ENCODE data around the gene LCN10.
"Not testable (repeated sequence)": the region's sequence is repeated elsewhere in the genome, so short reads cannot be mapped to it uniquely, and the experiment has no call there.

Gene LCN10

DNA sequence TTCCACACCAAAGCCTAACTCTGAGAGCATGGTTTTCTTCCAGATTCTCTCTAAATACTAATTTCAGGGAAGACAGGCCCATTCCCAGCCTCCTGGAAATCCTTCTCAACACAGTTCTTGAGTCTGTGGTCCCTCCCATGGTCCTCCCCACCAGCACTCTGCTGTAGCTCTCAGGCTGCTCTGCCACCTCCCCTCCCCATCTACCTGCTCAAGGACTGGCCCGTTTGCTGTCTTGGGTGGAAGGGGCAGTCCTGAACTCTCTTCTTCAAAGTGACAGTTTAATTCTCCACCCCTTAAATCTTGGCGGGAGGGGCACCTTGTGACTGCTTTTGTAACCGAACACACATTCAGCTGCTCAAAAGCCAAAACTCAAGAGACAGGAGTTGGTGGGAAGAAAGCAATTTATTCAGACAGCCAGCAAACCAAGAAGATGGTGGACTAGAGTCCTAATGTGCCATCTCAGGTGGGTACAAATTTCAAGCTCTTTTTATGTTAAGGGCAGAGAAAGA lies 29.2 kb upstream of the LCN10 start:
- DNase-seq (no peak), ATAC-seq (no peak)

DNA sequence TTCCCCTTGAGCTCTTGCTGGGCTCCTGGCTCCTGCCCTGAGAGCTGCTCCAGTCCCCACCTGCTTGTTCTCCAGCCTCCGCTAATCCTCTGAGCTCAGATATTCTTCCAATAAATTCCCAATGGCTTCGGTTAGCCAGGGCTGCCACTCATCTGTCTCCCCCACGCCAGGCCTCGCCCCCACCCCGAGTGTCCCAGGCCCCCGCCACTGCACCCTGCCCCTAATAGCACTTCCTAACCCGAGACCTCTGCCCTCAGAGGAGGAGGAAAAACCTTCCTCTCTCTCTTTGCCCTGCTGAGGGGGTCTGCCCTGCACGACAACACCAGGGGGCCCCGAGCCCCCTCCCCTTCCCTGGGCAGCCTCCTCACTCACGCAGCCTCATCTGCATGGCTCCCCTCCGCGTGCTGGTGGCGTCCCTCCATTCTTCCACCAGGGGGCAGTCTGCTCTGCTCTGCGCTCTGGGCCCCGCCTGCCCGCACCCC lies 27.0 kb upstream of the LCN10 start:
- ATAC-seq (no peak), DNase-seq (peak; percentile 73)

DNA sequence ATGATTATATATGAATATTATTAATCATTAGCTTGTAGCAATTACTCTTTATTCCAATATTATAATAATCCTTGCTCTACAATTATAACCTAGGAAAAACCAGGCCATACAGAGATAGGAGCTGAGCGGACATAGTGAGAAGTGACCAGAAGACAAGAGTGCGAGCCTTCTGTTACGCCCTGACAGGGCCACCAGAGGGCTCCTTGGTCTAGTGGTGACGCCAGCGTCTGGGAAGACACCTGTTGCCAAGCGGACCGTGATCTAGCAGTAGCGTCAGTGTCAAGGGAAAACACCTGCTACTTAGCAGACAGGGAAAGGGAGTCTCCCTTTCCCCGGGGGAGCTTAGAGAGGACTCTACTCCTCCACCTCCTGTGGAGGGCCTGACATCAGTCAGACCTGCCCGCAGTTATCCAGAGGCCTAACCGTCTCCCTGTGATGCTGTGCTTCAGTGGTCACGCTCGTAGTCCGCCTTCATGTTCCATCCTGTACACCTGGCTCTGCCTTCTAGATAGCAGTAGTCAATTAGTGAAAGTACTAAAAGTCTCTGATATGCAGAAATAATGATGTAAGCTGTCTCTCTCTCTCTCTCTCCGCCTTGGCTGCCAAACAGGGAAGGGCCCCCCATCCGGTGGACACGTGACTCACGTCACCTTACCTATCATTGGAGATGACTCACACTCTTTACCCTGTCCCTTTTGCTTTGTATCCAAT lies 23.8 kb upstream of the LCN10 start:
- peak; percentile 37 for ATAC-seq
- peak; percentile 68 for DNase-seq

DNA sequence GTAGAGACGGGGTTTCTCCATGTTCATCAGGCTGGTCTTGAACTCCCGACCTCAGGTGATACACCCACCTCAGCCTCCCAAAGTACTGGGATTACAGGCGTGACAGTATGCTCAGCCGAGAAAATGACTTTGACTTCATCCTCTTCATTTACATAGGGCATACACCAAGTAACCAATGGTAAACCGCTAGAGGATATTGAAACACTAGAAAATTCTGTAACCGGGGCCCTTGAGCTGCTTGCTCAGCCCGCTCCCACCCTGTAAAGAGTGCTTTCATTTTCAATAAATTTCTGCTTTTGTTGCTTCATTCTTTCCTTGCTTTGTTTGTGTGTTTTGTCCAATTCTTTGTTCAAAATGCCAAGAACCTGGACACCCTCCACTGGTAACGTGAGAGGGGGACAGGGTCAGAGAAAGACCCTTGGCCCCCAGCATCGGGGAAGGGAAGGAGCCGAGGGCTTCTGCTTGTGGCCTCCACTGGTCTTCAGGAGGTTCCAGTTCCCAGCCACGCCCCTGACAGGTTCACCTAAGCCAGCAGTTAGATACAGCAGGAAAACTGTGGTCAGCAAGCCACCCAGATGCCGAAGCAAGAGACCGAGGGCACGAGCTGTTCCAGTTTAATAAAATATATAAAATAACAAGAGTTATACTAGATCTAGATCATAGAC lies 23.1 kb upstream of the LCN10 start:
- DNase-seq, ATAC-seq: not testable (repeated sequence)

DNA sequence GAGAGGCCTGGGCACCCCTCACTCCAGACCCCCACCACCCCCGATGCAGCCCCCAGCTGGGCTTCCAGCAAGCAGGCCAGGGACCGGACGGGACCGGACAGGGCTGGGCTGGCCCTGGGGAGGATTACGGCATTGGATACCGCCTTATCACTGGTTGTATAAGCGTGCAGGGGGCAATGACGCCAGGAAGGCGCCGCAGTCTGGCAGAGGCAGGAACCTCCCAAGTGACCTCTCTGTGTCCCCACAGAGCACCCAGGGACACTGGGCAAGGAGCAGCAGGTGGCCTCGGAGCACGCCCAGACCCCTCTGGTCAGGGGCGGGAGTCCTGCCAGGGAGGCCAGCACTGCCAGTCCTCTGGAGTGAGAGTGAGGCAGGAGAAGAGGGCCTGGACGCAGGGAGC lies 22.3 kb upstream of the LCN10 start:
- no peak for ATAC-seq
- DNase-seq = no peak

DNA sequence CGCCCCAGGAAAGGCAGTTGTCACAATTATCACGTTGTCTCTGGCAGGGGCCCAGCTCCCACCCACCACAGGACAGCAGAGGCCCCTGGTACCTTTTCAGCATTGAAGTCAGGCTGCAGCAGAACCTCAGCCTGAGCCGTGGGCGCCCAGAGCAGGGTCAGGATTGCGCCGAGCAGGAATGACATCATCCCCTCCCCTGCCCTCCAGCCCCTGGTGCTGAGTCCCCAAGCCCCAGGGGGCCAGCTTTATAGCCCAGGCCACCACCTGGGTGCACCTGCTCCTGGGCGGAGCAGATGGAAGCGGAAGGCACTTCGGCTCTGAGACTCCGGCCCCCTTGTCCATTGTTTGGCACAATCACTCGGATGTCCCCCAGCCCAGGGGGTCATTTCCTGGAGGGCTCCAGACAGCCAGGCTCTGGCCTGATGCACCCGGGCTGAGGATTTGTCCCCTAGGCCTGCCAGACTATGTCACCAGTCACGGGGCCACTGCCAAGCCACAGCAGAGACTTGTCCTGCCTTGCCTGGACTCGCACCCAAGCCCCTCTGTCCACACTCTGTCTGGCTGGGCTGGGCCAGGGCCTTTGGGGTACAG lies 21.7 kb upstream of the LCN10 start, which contains the start of gene LCN15:
Gene LCN15, minus strand, starts transcription at position 218 of the 591 bp plus-strand sequence. Its CDS starts 30 bp downstream, at position 188.
- no peak for ATAC-seq

DNA sequence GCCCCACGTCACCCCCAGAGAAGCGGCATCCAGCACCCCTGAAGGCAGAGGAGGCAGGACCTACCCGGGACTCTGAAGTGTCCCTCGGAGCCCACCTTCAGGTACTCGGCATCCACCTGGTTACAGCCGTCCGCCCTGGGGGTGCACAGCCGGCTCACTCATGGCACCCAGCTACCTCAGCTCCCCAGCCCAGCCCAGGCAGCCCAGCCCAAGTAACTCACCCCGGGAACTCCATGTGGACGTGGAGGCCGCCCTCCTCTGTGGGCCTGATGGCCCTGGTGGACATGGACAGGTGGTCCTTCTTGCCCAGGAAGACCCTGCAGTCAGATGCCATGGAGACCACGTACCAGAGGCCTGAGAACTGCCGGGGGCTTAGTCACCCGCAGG lies 20.9 kb upstream of the LCN10 start:
- DNase-seq = no peak

More for the DNA sequence above, 21.7 kb upstream of the LCN10 start, which contains the start of gene LCN15:
- no peak for DNase-seq

DNA sequence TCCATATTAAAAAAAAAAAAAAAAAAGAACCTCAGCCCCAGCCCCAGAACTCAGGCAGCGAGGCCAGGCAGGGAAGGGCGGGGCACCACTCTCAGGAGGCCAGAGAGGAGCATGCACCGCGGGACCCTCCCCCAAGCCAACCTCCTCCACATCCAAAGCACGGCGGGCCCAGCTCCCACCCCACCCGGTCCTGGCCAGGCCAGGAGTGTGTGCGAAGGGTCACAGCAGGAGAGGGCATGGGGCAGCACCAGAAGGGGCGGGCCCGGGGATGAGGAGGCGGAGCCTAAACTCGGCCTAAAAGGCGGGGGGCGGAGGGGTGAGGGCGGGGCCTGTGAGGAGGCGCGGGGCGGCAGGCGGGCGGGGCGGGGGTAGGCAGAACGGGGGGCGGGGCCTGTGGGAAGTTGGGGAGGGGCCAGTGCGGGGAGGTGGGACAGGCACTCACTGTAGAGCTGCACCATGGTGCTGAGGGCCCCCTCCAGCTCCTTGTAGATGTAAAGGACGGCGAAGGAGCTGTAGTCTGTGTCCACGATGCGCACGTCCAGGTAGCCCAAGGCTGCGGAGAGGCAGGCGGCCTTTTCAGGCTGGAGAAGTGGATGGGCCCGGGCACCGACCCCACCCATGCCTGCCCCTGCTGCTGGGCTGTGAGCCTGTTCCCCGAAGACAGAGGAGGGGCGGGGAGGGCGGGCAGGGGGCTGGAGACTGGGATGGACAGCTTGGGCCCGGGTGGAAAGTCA lies 20.3 kb upstream of the LCN10 start:
- ATAC-seq (no peak), DNase-seq (peak; percentile 75)

More for the DNA sequence above, 20.9 kb upstream of the LCN10 start:
- no peak for ATAC-seq

DNA sequence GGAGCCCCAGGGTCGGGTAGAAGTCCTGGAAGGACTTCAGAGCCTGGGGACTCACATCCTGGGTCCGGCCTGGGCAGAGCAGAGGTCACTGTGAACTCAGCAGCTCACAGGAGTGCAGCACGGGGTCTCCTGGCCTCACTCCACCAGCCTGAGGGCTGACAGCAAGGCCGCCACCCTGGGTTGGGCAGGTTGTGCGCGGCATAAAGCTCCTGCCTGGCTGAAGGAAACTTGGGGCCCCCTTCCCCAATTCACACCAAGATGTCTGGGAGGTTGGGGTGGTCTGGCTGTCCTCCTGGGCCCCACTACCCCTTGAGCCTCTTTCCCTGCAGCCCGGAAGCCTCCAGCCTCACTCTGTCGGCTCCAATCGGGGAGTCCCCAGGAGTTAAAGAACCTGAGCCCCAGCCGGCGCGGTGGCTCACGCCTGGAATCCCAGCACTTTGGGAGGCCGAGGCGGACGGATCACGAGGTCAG lies 19.5 kb upstream of the LCN10 start:
- ATAC-seq = no peak
- DNase-seq = no peak

DNA sequence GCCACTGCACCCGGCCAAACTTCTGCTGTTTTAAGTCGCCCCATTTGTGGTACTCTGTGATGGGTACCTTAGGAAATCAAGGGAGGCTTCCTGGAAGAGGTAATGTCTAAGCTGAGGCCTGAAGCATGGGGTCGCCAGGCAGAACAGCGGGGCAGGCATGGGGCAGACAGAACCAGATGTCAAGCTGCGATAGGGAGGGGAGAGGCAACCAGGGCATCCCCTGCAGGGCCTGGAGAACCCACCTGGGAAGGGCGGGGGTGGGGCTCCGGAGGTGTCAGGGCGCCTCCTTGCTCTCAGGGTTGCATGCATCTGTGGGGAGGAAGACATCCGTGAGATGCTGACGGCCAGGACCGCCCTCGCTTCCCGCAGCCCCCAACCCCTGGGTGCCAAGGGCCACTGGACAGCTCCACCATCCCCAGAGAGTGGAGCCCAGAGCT lies 18.8 kb upstream of the LCN10 start:
- no peak for ATAC-seq

DNA sequence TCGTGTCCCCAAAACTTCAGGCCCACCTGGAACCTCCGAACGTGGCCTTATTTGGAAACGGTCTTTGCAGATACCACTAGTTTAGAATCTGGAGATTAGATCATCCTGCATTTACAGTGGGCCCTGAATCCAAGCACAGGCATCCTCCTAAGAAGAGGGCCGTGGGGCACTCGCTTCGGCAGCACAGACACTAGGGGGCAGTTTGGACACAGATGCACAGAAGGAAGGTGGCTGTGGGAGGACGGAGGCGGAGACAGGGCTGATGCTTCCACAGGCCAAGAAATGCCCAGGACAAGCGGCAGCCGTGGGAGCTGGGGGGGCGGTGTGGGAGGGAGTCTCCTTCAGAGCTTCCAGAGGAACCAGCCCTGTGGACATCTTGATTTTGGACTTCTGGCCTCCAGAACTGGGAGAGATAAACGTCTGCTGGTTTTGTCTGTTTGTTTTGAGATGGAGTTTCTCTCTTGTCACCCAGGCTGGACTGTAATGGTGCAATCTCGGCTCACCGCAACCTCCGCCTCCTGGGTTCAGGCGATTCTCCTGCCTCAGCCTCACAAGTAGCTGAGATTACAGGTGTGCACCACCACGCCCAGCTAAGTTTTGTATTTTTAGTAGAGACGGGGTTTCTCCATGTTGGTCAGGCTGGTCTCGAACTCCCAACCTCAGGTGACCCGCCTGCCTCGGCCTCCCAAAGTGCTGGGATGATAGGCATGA lies 18.2 kb upstream of the LCN10 start:
- DNase-seq = peak; percentile 47
- not testable (repeated sequence) for ATAC-seq

More for the DNA sequence above, 18.8 kb upstream of the LCN10 start:
- DNase-seq = no peak

DNA sequence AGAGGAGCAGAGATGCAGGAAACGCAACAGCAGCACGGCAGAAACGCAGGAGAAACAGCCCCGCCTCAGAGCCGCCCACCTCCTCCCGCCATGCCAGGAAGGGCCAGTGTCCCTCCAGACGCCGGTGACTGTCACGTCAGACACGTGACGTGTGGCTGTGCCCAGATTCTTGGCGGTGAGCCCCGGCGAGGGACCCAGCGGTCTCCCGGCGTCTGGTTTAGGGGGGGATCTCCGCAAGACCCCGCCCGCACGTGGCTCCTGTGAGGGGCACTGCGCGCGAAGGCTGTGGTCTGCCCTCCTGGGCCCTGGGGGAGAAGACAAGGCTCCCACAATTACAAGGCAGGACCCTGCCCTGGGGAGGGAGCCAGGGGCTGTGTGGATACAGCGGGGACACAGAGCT lies 17.7 kb upstream of the LCN10 start:
- DNase-seq (no peak), ATAC-seq (no peak)

DNA sequence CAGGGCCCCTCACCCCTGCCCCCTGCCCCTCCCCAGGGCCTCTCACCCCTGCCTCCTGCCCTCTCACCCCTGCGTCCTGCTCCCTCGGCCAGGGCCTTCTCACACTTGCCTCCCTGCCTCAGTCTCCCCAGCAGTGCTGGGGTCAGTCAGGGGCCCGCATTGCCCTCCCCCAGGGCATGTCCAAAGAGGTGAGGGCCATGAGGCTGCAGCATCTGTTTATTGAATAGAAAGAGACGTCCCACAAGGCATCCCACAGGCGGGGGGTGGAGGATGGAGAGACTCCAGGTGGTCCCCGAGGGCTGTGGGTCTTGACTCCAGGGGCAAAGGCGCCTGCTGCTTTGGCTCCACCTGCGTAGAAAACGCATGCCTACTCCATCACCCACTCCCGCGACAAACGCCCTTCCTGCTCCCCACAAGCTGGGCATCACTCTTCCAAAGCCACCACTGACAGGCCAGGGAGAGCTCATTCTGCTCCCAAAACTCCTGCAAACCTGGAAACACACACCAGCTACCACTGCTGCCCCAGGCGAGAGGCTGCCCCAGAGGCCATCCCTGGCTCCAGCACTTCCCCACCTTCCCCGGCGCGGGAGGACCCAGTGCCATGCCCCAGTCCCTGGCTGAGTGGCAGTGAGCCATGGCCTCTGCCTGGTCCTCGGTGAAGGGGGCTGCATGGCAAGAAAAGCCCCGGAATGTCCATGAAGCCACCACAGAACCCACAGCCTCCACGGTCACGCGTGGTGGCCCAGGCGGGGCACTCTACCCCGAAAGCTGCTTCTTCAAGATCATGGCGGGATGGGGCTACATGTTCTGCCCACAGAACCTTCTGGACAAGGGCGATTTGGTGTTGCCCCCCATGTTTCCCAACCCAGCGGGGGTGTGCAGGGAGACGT lies 16.9 kb upstream of the LCN10 start:
- no peak for DNase-seq
- no peak for ATAC-seq

DNA sequence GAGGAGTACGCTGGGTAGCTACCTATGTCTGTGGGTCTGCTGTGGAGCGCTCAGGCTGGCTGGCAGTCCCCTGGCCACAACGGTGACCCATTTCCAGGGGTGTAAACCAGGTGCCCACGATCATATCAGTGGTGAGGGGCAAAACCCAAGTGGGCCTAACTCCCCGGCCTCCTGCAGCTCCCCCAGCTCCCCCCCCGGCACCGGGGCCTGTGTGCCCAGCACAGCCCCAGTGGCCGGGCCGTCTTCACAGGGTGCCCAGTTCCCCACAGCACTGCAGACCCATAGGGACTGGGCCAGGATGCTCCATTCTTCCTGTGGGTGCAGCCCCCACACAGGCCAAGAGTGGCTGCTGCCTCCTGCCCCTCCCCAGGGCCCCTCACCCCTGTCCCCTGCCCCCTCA lies 16.3 kb upstream of the LCN10 start:
- ATAC-seq (no peak), DNase-seq (no peak)

DNA sequence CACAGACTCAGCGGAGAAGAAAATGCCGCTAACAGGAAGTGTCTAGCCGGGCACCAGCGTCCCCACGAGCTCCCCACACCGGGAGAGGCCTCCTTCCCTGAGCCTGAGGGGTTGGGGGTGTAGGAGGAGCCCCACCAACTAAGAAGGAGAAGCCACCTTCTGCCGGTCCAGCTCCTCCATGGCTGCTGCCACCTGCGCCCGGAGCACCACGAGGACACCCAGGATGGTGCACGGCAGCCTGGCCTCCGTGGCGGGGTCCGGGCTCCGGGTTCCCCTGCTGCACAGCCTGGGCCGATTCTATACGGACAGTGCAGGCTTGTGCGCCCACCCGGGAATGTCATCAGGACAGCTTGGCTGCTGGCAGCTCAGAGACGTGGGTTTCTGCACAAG lies 15.0 kb upstream of the LCN10 start:
- no peak for ATAC-seq
- DNase-seq = no peak

DNA sequence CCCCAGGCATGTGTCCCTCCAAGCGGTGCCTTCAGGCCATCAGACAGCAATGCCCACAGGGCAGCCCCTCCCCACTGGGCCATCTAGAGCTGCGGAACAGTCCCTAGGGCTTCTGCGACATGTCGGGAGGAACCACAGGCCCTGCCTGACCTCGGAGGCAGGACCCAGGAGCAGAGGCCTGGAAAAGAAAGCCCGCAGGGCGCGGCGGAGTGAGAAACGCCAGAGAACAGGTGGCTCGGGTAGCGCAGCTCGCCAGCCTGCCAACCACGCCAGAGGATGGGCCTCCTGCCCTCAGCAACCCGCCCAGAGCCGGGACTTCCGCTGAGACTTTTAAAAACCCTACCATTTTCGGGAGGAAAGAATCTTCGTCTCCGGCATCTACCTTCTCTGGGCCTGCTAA lies 14.6 kb upstream of the LCN10 start:
- ATAC-seq (no peak), DNase-seq (no peak)

DNA sequence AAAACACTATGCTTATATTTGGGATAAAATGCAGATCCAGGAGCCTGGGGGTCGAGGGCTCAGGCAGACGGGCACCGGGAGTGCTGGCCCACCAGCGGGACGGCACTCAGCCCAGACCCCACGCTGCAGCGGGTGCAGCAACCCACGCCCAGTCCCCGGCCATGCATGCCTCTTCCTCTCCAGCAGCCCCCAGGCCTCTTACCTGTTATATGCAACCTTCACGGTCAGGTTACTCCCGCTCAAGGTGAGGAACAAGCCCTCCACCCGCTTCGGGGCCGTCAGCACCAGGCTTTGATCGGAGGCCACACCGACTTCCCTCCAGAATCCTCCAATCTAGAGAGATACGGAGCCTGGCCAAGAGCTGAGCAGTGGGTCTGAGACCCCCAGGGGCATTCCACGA lies 14.1 kb upstream of the LCN10 start:
- DNase-seq (no peak), ATAC-seq (no peak)

DNA sequence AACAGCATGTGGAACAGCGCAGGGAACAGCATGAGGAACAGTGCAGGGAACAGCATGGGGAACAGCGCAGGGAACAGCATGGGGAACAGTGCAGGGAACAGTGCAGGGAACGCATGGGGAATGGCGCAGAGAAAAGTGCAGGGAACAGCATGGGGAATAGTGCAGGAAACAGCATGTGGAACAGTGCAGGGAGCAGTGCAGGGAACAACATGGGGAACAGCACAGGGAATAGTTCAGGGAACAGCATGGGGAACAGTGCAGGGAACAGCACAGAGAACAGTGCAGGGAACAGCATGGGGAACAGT lies 13.3 kb upstream of the LCN10 start:
- ATAC-seq (no peak), DNase-seq (no peak)

DNA sequence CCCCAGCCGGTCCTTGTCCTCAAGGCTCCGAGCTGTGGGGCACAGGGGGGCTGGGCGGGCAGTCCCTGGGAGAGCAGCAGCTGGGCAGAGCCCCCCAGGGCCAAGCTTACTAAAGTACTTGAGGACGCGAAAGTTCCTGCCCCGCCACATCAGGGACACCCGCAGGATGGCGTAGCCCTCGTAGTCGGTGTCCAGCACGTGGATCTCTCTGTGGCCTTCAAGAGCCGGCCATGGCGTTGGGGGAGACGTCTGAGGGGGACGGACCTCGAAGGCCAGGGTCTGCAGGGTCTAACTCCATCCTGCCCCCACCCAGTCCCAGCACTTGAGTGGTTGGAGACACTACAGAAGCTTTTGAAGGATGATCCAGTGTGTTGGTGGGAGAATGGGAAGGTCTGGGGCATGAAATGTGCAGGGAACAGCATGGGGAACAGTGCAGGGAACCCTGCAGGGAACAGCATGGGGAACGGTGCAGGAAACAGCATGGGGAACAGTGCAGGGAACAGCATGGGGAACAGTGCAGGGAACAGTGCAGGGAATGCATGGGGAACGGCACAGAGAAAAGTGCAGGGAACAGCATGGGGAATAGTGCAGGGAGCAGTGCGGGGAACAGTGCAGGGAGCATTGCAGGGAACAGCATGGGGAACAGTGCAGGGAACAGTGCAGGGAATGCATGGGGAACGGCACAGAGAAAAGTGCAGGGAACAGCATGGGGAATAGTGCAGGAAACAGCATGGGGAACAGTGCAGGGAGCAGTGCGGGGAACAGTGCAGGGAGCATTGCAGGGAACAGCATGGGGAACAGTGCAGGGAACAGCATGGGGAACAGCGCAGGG lies 12.8 kb upstream of the LCN10 start:
- ATAC-seq, DNase-seq: not testable (repeated sequence)
